T-helper 1 cell treated with Interleukin-12 subunit alpha and Interleukin-12 subunit beta and Interleukin-4 antibody, amounts not matched to agents 30 ng/mL and 1 ng/mL, for 36 hours (primary cell): ENCODE data around the gene HSP90AA1. TPM values are rescaled to one million over a fixed set of nuclear protein-coding genes. Genes with fewer than 3 reads are reported as not detected.

ENCODE experiments used
- intact Hi-C: fragments of 100-400 bp; cut with micrococcal nuclease; formaldehyde crosslinking; loops from one replicate; pipeline ENCODE4 v1.15.1; 2024
- total RNA-seq: library from RNA; stranded (reverse); gene quantifications from 2 replicates; pipeline ENCODE4 v1.2.3, GENCODE V29; 2022

The HSP90AA1 gene
- total RNA-seq, 1 donor from 2014 or later: 595 TPM

- intact Hi-C loops: no loop called here
These were observed 40.2 kb downstream of the HSP90AA1 start for GRCh38 chr14:102046337-102047278.

- intact Hi-C loops: no loop called here
These were observed 42.3 kb downstream of the HSP90AA1 start for GRCh38 chr14:102044566-102044965.

- intact Hi-C loops: no loop called here
These were observed 43.4 kb downstream of the HSP90AA1 start for GRCh38 chr14:102043251-102044025.

GRCh38 chr14:102042699-102043098 is 44.1 kb downstream of the HSP90AA1 start:
- intact Hi-C loops: no loop called here

- intact Hi-C loops: no loop called here
These were observed 46.7 kb downstream of the HSP90AA1 start for GRCh38 chr14:102040153-102040552.

- intact Hi-C loops: no loop called here
These were observed 47.7 kb downstream of the HSP90AA1 start for GRCh38 chr14:102039157-102039556.

GRCh38 chr14:102037686-102038085 is 49.2 kb downstream of the HSP90AA1 start:
- intact Hi-C loops: no loop called here

- intact Hi-C loops: no loop called here
These were observed 50.9 kb downstream of the HSP90AA1 start for GRCh38 chr14:102035914-102036313.

- intact Hi-C loops: no loop called here
These were observed 52.5 kb downstream of the HSP90AA1 start for GRCh38 chr14:102034301-102034700.

- intact Hi-C loops: no loop called here
These were observed 53.6 kb downstream of the HSP90AA1 start for GRCh38 chr14:102033241-102033640.

Other genes starting within 250 kb of the HSP90AA1 start
- 285 and 295 TPM in 2 replicates for gene DYNC1H1, start 122.5 kb downstream of the HSP90AA1 start, total RNA-seq
- gene WDR20, start 52.9 kb upstream of the HSP90AA1 start, total RNA-seq: 39.8 and 41.4 TPM in 2 replicates
- gene MOK, start 218.1 kb upstream of the HSP90AA1 start, total RNA-seq: 2.3 and 3.6 TPM in 2 replicates
- 14.8 and 16.4 TPM in 2 replicates for gene ZNF839, start 232.7 kb upstream of the HSP90AA1 start, total RNA-seq